GM18519 (cell line): ENCODE measurements around the gene FXYD1.
"Not testable (repeated sequence)": the region's sequence is repeated elsewhere in the genome, so short reads cannot be mapped to it uniquely, and the experiment has no call there.

Experiments
- ATAC-seq: cut with Tn5 transposase; IDR thresholded peaks from one replicate; pipeline ENCODE4 v1.9.1; 2021; ENCODE audit warnings: mild to moderate bottlenecking, moderate library complexity; ENCODE audit not compliant: unreplicated experiment, low FRiP score

Gene FXYD1

GRCh38 chr19:35140962-35141836 lies 2.6 kb downstream of the FXYD1 start:
- ATAC-seq, result no peak

- no peak for ATAC-seq
Observed at GRCh38 chr19:35141837-35142605, 3.4 kb downstream of the FXYD1 start.

GRCh38 chr19:35142606-35143230 lies 4.1 kb downstream of the FXYD1 start:
- ATAC-seq, result no peak

GRCh38 chr19:35143231-35143715 lies 4.6 kb downstream of the FXYD1 start, which contains the start of gene FXYD7:
TSS of gene FXYD7 (plus strand) at chr19:35143255. CDS start at chr19:35143334, 79 bp downstream.
- no peak for ATAC-seq

- ATAC-seq, result no peak
Observed at GRCh38 chr19:35143818-35144217, 5.2 kb downstream of the FXYD1 start.

- no peak for ATAC-seq
Observed at GRCh38 chr19:35144259-35144599, 5.6 kb downstream of the FXYD1 start.

GRCh38 chr19:35144600-35145436 lies 6.2 kb downstream of the FXYD1 start:
- ATAC-seq, result no peak

- ATAC-seq, result no peak
Observed at GRCh38 chr19:35146746-35147459, 8.3 kb downstream of the FXYD1 start.

- no peak for ATAC-seq
Observed at GRCh38 chr19:35149463-35149862, 10.8 kb downstream of the FXYD1 start.

- no peak for ATAC-seq
Observed at GRCh38 chr19:35150445-35150844, 11.8 kb downstream of the FXYD1 start.

GRCh38 chr19:35151273-35152065 lies 12.8 kb downstream of the FXYD1 start:
- ATAC-seq, result no peak

GRCh38 chr19:35153129-35153522 lies 14.5 kb downstream of the FXYD1 start:
- not testable (repeated sequence) for ATAC-seq

GRCh38 chr19:35153701-35154524 lies 15.3 kb downstream of the FXYD1 start:
- ATAC-seq, result no peak

GRCh38 chr19:35154525-35155406 lies 16.1 kb downstream of the FXYD1 start, which contains the start of gene FXYD5:
TSS of gene FXYD5 (plus strand) at chr19:35154735. CDS start at chr19:35155551, 816 bp downstream.
- no peak for ATAC-seq

- no peak for ATAC-seq
Observed at GRCh38 chr19:35155441-35155840, 16.8 kb downstream of the FXYD1 start.

GRCh38 chr19:35155981-35156672 lies 17.5 kb downstream of the FXYD1 start:
- ATAC-seq, result no peak
